Activated T-cell treated with anti-CD3 and anti-CD28 coated beads for 4 hours (primary cell): ENCODE measurements around the gene INPP4B.
"Not testable (repeated sequence)": the region's sequence is repeated elsewhere in the genome, so short reads cannot be mapped to it uniquely, and the experiment has no call there.

ENCODE experiments used
- DNase-seq: peaks from one replicate; pipeline ENCODE4 v3.0.0-alpha.2; 2020

Gene INPP4B

GRCh38 chr4:142663828-142664227 lies 182.3 kb downstream of the INPP4B start:
- DNase-seq = no peak

DNA sequence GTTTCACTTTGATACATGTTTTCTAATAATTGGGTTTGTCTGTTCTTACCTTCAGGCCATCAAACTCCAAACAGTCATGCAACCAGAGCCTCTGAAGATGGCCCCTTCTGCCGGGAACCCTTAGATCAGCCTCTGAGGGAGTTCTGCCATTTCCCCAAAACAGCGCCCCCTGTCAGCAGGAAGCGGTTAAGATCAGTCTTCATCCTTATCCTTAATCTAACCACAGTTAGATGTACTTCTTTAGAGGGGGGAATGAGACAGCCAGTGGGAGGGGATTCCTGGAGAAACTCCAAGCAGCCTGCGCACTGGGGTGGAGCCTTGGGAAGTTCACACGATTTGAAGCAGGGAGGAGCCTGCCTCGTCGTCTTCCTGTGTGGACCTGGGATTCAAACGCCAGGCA lies 185.4 kb downstream of the INPP4B start:
- no peak for DNase-seq

GRCh38 chr4:142656178-142656577 lies 189.9 kb downstream of the INPP4B start:
- no peak for DNase-seq

GRCh38 chr4:142648378-142648777 lies 197.7 kb downstream of the INPP4B start:
- no peak for DNase-seq

DNA sequence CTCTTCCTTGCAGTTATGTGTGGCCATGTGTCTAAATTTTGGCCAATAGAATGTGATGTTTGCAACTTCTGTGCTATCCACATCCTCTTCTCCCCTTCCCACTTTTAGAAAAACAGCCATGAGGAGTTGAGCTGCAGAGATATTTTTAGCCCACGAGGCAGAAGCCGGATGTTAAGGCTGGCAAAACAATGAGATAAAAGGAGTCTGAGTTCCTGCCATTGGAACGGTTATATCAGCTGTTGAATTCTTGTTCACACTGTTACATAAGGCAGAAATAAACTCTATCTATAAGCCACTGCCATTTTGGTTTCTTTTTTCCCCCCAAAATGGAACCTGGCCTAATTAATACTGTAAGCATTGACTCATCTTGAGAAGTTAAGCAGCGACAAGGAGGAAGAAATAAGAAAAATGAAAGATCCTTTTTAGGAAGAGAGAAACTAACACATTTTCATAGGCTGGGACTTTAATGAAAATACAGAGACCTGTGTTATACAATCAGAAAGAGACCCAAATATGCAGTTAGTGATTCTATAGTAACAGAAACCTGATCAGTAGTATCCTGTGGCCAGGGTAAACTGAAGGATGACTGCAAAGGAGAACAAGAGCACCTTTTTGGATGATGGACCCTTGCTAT lies 200.5 kb downstream of the INPP4B start:
- DNase-seq = no peak

DNA sequence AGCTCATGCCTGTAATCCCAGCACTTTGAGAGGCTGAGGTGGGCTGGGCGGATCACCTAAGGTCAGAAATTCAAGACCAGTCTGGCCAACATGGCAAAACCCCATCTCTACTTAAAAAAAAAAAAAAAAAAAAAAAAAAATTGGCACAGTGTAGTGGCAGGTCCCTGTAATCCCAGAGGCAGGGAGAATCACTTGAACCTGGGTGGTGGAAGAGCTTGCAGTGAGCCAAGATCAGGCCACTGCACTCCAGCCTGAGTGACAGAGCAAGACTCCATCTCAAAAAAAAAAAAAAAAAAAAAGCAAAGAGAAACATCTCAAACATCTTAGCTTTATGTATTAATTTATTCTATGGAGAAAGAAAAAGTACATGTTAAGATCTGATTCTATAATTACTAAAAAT lies 201.5 kb downstream of the INPP4B start:
- DNase-seq = not testable (repeated sequence)

- DNase-seq = no peak
These were observed 208.5 kb downstream of the INPP4B start for GRCh38 chr4:142637614-142638013.

- no peak for DNase-seq
These were observed 214.3 kb downstream of the INPP4B start for GRCh38 chr4:142631836-142632235.

DNA sequence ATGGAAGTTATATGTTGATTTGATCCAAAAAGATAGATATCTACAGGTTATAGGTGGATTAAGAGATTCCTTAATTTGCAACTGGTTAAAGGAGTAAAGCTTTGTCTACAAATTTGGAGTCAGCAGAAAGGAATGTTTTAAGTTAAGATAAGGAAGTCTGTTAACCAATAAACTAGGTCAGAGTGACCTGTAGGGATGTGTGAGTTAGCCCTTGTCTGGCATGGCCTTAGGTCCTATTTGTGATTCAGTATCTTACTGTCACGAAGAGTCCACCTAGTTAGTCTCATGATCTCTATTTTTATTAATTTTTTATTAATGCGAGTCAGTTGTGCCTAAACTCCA lies 230.8 kb downstream of the INPP4B start:
- DNase-seq = no peak

DNA sequence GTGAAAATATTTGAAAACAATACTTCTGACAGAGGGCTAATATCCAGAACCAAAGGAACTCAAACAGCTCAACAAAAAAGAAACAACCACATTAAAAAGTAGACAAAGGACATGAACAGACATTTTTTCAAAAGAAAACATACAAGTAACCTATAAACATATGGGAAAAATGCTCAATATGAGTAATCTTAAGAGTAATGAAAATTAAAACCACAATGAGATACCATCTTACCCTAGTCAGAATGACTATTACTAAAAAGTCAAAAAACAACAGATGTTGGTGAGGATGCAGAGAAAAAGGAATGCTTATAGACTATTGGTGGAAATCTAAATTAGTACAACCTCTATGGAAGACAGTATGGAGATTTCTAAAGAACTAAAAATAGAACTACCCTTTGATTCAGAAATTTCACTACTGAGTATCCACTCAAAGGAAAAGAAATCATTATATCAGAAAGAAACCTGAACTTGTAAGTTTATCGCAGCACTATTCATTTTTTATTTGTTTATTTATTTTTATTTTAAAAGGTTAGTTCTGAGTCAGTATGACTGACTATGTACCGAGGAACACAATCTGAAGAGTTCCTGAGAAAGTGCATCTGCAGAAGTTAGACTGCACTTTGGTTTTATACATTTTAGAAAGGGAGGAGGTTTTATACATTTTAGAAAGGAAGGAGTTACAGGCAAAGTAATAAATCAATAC lies 231.3 kb downstream of the INPP4B start:
- no peak for DNase-seq

- DNase-seq = no peak
These were observed 238.1 kb downstream of the INPP4B start for GRCh38 chr4:142607976-142608375.

DNA sequence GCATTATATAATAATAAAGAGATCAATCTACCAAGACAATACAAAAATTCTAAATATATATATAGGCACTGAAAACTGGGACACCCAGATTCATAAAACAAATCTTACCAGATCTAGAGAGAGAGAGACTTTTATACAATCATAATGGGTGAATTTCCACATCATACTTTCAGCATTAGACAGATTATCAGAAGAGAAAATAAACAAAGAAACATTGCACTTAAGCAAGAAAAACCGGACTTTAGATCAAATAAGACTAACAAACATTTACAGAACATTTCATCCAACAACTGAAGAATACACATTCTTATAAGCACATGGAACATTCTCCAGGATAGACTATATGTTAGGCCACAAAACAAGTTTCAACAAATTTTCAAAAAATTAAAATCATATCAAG lies 245.1 kb downstream of the INPP4B start:
- DNase-seq = no peak

DNA sequence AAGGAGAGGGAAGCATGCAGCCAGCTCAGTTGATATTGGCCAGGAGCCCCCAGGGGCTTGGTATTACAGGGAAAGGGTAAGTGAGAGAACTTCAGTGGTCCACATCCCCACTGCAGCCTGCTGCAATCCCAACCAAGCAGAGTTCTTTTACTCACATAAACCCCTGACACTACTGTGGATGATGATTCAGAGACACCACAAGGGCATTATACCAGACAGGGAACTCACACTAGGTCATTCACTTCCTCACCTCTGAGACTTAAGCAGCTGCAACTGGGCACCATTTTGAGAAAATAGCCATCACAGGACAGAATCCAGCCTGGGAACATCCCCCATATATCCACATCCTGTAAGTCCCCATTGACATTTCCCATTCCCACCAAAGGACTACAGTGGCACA lies 248.0 kb downstream of the INPP4B start:
- DNase-seq = no peak

DNA sequence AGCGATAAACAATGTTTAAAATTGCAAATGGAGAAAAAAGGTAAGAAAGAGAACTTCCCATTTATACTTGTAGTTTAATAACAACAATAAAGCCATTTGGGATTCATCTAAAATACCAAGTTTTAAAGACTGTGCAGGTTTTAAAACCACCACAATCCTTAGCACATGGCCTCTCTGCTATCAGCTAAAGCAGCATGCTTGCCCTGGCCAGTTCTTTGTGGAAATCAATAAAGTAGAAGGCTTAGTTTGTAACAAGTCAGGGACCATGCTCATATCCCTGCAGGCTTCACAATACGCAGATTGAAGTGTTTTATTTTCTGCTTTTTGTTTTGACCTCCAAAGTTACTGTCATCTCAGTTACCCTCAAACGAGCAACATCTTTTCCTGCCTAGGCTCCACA lies 249.5 kb downstream of the INPP4B start:
- DNase-seq = no peak

DNA sequence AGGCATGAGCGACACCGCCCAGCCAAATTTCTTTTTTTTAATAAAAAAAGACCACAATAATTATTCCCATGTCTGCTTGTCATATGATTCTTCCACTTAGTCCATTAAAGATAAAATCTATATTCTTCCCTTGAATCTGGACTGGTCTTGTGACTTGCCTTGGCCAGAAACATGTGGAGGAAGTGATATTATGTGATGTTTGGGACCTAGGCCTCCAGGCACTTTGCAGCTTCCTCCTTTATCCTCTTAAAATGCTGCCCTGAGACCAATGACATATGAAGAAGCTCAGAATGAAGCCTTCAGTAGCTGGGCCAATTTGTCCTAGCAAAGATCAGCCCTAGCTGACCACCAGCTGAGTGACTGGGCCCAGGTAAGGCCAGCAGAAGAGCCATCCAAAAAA lies 250.0 kb downstream of the INPP4B start:
- DNase-seq = no peak

GRCh38 chr4:142595222-142595871 lies 250.8 kb downstream of the INPP4B start:
- DNase-seq = no peak

GRCh38 chr4:142585411-142585810 lies 260.7 kb downstream of the INPP4B start:
- DNase-seq = no peak

DNA sequence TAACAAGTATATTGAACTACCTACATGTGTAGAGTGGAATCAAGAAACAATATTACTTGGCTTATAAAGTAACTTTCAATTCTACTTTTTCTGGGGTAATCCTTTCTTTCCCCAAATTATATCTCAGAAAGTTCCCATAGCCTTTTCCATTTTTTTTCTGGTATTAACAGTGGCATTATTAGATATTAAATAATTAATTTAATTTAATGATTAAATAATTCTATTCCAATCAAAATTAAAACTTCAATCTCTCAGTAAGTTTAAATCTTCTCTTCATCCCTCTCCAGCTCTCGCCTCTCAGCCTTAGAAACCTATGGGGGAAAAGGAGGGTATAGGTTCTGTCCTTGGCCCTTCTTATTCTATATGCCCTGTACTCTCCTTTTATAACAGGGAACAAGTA lies 262.4 kb downstream of the INPP4B start:
- DNase-seq = no peak

DNA sequence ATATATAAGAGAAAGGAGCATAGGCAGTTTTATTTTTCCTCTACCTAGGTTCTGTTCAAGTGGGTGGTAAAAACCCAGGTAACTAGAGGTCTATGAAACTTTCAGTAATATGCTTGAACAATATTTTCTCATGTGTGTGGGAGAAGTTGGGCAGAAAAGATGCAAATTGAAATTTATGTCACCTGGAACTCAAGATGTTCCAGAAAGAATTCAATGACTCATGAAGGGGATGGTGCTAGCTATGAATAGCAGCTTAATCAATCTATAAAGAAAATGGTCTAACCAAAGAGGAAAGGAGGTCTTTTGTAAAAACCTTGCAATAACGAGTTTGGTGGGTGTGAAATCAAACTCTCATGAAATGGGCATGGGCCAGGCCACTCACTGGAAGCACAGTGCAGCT lies 263.8 kb downstream of the INPP4B start:
- no peak for DNase-seq

DNA sequence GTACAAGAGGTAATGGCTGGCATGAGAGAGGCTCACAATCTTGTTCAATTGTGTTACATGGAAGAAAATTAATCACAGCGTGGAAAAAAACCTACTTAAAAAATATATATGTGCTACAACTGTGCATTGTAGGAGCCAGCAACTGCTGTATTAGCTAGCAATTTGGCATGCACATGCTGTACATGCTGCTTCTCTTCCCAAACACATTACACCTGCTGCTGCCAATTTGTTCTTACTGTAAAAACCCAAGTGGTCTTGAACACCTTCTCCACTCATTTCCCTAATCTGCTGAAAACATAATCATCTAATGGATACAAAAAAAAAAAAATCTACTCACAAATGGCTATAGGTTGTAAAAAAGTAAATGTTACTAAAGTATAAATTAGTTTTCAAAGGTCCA lies 264.2 kb downstream of the INPP4B start:
- DNase-seq = no peak

GRCh38 chr4:142579443-142579842 lies 266.7 kb downstream of the INPP4B start:
- DNase-seq = no peak

DNA sequence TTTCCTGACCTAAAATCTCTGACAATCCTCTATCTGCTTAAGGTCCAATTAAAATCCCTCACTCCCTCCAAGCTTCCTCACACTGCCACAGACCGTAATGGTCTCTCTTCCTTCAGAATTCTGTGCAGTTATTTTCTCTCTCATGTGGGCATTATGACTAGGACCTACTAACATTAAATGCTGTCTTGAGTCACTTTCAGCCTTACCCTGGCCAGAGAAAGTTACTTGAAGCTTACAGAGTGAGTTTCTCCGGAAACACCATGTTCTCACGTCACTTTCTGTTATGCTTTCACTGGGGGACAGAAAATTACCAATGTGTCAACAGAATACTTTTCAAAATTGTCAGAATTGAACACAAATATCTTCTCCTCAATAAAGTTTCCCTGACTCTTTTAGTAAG lies 271.8 kb downstream of the INPP4B start:
- DNase-seq = no peak

DNA sequence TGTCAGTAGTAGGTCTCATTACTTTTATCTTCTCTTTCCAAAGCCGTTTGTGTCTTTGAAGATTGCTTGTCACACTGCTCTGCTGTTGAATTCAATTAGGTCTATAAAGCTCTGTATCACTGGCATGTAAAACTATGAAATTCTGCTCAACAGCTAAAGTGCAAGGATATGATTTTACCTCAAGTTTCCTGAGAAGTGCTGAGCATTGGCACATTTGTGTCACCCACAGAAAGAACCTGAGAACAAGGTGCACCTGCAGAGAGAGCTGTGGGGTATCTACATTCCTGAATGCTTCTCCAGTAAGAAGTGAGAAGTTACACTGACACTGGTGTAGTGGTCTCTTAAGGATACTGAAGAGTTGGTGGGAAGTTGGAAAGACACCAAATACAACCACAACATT lies 274.0 kb downstream of the INPP4B start:
- no peak for DNase-seq

GRCh38 chr4:142567620-142568451 lies 278.3 kb downstream of the INPP4B start:
- DNase-seq = no peak
